GM21786 (cell line): ENCODE measurements around the gene ZNF398.
A peak's percentile ranks its signal among the peaks of the same experiment; 100 is the strongest.

Source experiments
- ATAC-seq: cut with Tn5 transposase; IDR thresholded peaks from one replicate; pipeline ENCODE4 v1.9.1; 2021; ENCODE audit not compliant: unreplicated experiment

The ZNF398 gene

GRCh38 chr7:149147752-149148653 is 750 bp downstream of the ZNF398 start:
- ATAC-seq = peak; percentile 20

- no peak for ATAC-seq
Measured at GRCh38 chr7:149150981-149151380, 3.7 kb downstream of the ZNF398 start.

GRCh38 chr7:149153346-149153745 is 6.1 kb downstream of the ZNF398 start:
- no peak for ATAC-seq

GRCh38 chr7:149154056-149154455 is 6.8 kb downstream of the ZNF398 start:
- no peak for ATAC-seq

- no peak for ATAC-seq
Measured at GRCh38 chr7:149156898-149157297, 9.6 kb downstream of the ZNF398 start.

GRCh38 chr7:149161241-149161848 is 14.1 kb downstream of the ZNF398 start:
- ATAC-seq = no peak

GRCh38 chr7:149166142-149166541 is 18.9 kb downstream of the ZNF398 start:
- ATAC-seq = no peak

GRCh38 chr7:149166630-149167352 is 19.5 kb downstream of the ZNF398 start:
- no peak for ATAC-seq

GRCh38 chr7:149171892-149172533 is 24.8 kb downstream of the ZNF398 start:
- ATAC-seq = no peak

GRCh38 chr7:149172534-149172920 is 25.3 kb downstream of the ZNF398 start:
- ATAC-seq = no peak

GRCh38 chr7:149175150-149175549 is 27.9 kb downstream of the ZNF398 start:
- no peak for ATAC-seq

- ATAC-seq = no peak
Measured at GRCh38 chr7:149179241-149179640, 32.0 kb downstream of the ZNF398 start.

- no peak for ATAC-seq
Measured at GRCh38 chr7:149180722-149181449, 33.6 kb downstream of the ZNF398 start.

GRCh38 chr7:149181450-149181790 is 34.2 kb downstream of the ZNF398 start:
- no peak for ATAC-seq

- no peak for ATAC-seq
Measured at GRCh38 chr7:149184274-149184673, 37.0 kb downstream of the ZNF398 start.

GRCh38 chr7:149188213-149188612 is 41.0 kb downstream of the ZNF398 start:
- ATAC-seq = no peak

GRCh38 chr7:149188637-149189259 is 41.5 kb downstream of the ZNF398 start:
- no peak for ATAC-seq

GRCh38 chr7:149191851-149192250 is 44.6 kb downstream of the ZNF398 start:
- ATAC-seq = no peak

GRCh38 chr7:149194799-149195179 is 47.5 kb downstream of the ZNF398 start:
- ATAC-seq = no peak
